ENCODE measurements around the gene ALDH1L1. TPM values are rescaled to one million over a fixed set of nuclear protein-coding genes. Genes with fewer than 3 reads are reported as not detected.

Gene ALDH1L1
- total and polyA plus RNA-seq, 4 donors = 0.51 to 9.0 (median 2.8) TPM

DNA sequence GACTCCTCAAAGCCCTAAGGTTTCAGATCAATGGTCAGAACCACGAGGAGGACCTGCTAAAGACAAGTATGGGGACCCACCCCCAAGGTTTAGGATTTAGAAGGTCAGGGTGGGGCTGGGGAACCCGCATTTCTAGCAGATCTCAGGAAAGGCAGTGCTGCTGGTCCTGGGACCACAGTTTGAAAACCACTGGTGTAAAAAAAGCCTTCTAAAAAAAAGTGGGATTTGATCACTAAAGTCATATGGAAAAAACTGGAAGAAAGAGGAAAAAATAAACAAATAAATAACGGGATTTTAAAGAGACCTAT lies 97.3 kb downstream of the ALDH1L1 start:
- DNase-seq (no peak), ATAC-seq (ENCODE audit: insufficient read depth, low FRiP score) (no peak)
- 26 to 31% methylated on average over 3 of the region's 3 CpGs for WGBS, 2 donors
- Histone ChIP-seq H3K36me3 (ENCODE audit: control insufficient read depth in 4 of 4, insufficient read depth in 4 of 4, low read length in 4 of 4) (no peaks in the 10 kb centered on the region), H3K27me3 (ENCODE audit: control insufficient read depth in 3 of 3, insufficient read depth in 3 of 3, low read length in 2 of 3) (no peaks in the 10 kb centered on the region), H3K4me3 (peak overlapping the region; percentile 77), H3K27ac (ENCODE audit: low read depth in 1 of 2, low read length in 1 of 2) (peak overlapping the region in 1 of 2 donors; percentile 97), H3K9ac (ENCODE audit: insufficient read depth in 1 of 2, low read length in 2 of 2) (peak overlapping the region; percentile 26 to 41), H3K4me1 (ENCODE audit: control insufficient read depth in 5 of 5, insufficient read depth in 5 of 5, low read length in 5 of 5) (peaks cover 0 to 6% (median 0%) of the 10 kb centered on the region in 5 donors), H3K9me3 (ENCODE audit: control insufficient read depth in 4 of 4, insufficient read depth in 3 of 4, low read length in 3 of 4) (peaks cover 0 to 3% (median 0%) of the 10 kb centered on the region in 4 donors)
- TF ChIP-seq, protein P1, sequence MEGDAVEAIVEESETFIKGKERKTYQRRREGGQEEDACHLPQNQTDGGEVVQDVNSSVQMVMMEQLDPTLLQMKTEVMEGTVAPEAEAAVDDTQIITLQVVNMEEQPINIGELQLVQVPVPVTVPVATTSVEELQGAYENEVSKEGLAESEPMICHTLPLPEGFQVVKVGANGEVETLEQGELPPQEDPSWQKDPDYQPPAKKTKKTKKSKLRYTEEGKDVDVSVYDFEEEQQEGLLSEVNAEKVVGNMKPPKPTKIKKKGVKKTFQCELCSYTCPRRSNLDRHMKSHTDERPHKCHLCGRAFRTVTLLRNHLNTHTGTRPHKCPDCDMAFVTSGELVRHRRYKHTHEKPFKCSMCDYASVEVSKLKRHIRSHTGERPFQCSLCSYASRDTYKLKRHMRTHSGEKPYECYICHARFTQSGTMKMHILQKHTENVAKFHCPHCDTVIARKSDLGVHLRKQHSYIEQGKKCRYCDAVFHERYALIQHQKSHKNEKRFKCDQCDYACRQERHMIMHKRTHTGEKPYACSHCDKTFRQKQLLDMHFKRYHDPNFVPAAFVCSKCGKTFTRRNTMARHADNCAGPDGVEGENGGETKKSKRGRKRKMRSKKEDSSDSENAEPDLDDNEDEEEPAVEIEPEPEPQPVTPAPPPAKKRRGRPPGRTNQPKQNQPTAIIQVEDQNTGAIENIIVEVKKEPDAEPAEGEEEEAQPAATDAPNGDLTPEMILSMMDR (IDR thresholded peaks at IDR 0.05; ENCODE audit: control extremely low read depth, extremely low read depth) = no peak

- Histone ChIP-seq H3K9ac (ENCODE audit: insufficient read depth in 1 of 2, low read length in 2 of 2) (peak overlapping the region in 1 of 2 donors; percentile 26), H3K4me1 (ENCODE audit: control insufficient read depth in 5 of 5, insufficient read depth in 5 of 5, low read length in 5 of 5) (peaks cover 0 to 6% (median 0%) of the 10 kb centered on the region in 5 donors), H3K9me3 (ENCODE audit: control insufficient read depth in 4 of 4, insufficient read depth in 3 of 4, low read length in 3 of 4) (peaks cover 0 to 3% (median 0%) of the 10 kb centered on the region in 4 donors), H3K27me3 (ENCODE audit: control insufficient read depth in 3 of 3, insufficient read depth in 3 of 3, low read length in 2 of 3) (no peaks in the 10 kb centered on the region), H3K4me3 (no peak overlapping the region), H3K36me3 (ENCODE audit: control insufficient read depth in 4 of 4, insufficient read depth in 4 of 4, low read length in 4 of 4) (no peaks in the 10 kb centered on the region), H3K27ac (ENCODE audit: low read depth in 1 of 2, low read length in 1 of 2) (peak overlapping the region; percentile 3 to 13)
- 94 to 97% methylated on average over 15 of the region's 15 CpGs for WGBS, 2 donors
- DNase-seq (no peak), ATAC-seq (ENCODE audit: insufficient read depth, low FRiP score) (no peak)
- TF ChIP-seq, protein P1 (IDR thresholded peaks at IDR 0.05; ENCODE audit: control extremely low read depth, extremely low read depth) = no peak
These were observed 97.8 kb downstream of the ALDH1L1 start for GRCh38 chr3:126082362-126083137.

DNA sequence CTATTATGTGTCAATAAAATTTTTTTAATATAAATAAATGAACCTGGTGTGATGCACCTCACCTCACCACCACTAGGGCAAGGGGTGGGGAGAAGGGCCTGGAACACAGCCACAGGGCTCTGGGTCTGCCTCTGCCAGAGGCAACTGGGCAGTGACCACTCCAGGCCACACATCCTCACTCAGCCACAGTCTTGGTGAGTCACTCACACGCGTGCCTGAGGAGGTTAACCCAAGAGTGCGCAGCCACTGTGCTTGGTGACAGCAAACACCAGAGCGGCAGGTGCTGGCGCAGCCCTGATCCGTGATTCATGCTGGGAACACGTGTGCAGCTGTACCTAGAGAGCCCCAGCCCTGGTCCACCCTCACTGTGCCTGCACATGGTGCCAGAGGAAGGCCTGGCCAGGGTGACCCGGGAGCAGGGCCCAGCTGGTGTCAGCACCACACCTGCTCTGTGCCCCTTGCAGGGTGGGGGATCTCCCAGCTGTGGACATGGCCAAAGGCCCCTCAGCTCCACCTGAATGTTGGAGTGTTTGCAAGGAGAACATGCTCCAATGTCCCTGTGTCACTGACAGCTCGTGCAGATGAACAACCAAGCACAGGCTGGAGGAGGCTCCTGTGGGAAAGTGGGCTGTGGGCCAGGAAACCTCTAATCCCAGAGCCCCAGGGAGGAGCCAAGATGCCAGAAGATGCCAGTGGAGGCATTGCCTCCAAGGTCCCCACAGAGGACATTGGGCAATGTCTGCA lies 98.6 kb downstream of the ALDH1L1 start:
- no peaks in the 10 kb centered on the region for H3K9me3 ChIP-seq (ENCODE audit: control insufficient read depth in 4 of 4, insufficient read depth in 3 of 4, low read length in 3 of 4)
- no peaks in the 10 kb centered on the region for H3K36me3 ChIP-seq (ENCODE audit: control insufficient read depth in 4 of 4, insufficient read depth in 4 of 4, low read length in 4 of 4)
- H3K4me3 ChIP-seq = no peak overlapping the region
- H3K4me1 ChIP-seq (ENCODE audit: control insufficient read depth in 5 of 5, insufficient read depth in 5 of 5, low read length in 5 of 5) = peaks cover 0 to 6% (median 0%) of the 10 kb centered on the region in 5 donors
- no peak overlapping the region for H3K9ac ChIP-seq (ENCODE audit: insufficient read depth in 1 of 2, low read length in 2 of 2)
- DNase-seq (no peak), ATAC-seq (ENCODE audit: insufficient read depth, low FRiP score) (no peak)
- TF ChIP-seq, protein P1 (IDR thresholded peaks at IDR 0.05; ENCODE audit: control extremely low read depth, extremely low read depth) = no peak
- WGBS, 2 donors = 87 to 91% methylated on average over 9 of the region's 9 CpGs
- H3K27ac ChIP-seq (ENCODE audit: low read depth in 1 of 2, low read length in 1 of 2) = peak overlapping the region in 1 of 2 donors; percentile 10
- no peaks in the 10 kb centered on the region for H3K27me3 ChIP-seq (ENCODE audit: control insufficient read depth in 3 of 3, insufficient read depth in 3 of 3, low read length in 2 of 3)
